GM21619 (cell line): ENCODE data around the gene MAD2L1.
"Not testable (repeated sequence)": the region's sequence is repeated elsewhere in the genome, so short reads cannot be mapped to it uniquely, and the experiment has no call there.

Source experiments
- ATAC-seq: cut with Tn5 transposase; IDR thresholded peaks from one replicate; pipeline ENCODE4 v1.9.1; 2021; ENCODE audit not compliant: unreplicated experiment

MAD2L1 gene

DNA sequence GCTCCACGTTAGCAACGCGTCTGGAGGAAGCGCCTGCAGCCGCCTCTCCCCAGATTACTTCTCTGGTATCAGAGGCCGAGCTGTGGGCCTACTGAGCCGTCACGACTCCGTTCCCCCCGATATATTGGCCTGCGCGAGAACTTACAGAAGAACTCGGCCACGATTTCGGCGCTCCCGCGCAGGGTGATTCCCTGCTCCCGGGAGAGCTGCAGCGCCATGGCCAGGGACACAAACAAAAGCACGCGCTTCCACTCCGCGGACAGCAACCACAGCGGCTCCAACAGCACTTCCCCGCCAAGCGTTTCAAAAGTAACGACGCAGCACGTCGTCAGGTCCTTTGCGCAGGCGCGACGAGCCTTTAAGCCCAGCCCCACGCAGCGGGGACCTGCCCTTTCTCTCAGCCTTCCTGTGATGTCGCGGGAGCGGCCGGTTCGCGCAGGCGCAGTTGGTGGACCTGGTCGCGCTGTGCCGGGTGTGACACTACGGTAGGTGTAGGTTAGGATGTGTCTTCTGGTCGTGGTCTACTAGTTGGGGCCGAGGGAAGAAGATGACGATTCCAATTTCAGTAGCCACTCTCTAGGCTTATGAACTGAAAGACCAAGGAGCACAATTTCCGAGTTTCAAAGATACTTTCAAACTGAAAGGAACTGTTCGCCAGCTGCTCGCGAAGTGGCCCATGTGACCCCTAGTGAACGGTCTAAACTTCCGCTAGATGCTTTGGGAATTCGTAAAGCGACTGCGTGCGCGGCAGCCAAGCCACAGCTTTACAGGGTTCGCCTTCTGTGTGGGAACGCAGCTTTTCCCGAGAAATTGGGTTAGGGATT is at the start of gene MAD2L1:
MAD2L1 (minus strand) TSS at position 332 of the 824 bp plus-strand sequence; CDS start at position 218, 114 bp downstream.
- ATAC-seq, result peak; percentile 84

DNA sequence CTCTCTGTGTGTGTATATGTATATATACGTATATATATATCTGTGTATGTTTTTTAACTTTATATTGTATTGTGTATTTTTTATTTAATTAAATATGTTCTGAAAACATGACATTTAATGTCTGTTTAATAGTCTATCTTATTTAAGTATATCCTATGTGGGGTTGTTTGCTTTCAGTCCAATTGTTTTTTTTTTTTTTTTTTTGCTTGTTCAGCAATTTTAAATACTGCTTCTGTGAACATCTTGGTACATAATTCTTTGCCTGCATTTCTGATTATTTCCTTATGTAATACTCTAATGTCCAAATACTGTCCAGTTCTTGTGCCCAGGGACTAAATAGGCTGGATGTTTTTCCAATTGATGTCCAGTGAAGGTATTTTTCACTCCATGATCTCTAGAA is 45.1 kb upstream of the MAD2L1 start:
- no peak for ATAC-seq

DNA sequence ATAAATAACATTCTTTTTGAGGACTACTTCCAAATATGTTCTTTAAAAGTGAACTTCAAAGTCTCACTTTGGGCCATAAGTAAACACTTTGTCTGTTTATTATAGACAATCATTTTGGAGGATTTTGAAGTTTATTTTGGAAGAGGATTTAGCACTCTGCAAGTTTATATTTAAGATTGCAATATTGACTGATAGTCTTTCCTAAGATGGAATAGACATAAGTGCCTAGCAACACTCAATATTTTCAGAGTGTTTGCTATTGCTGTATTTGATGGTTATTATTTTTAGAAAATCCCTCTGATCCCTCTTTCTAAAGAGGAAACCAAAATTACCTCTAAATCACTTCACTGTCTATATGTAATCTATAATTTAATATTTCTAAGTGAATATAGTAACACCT is 42.8 kb upstream of the MAD2L1 start:
- no peak for ATAC-seq

DNA sequence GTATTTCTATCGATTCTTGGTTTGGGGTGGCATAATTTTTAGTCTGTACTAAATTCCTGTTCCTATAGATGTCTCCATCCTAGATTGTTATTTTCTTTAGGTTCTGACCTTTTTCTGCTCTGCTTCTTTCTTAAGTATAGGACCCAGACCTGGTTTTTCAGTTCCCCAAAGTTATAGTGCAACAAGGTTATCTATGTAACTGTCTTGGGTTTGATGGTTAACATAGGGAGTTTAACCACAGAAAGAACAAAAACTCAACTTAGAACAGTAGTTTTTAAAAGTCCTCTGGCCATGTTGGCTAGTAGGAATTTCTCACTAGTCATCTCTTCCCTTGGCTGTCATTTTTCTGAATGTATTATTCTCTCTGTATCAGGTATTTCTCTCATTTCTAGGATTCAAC is 38.8 kb upstream of the MAD2L1 start:
- ATAC-seq, result peak; percentile 84

- ATAC-seq, result no peak
Observed at GRCh38 chr4:120096508-120097297, 30.1 kb upstream of the MAD2L1 start.

GRCh38 chr4:120088507-120088906 is 21.9 kb upstream of the MAD2L1 start:
- no peak for ATAC-seq

GRCh38 chr4:120088066-120088465 is 21.4 kb upstream of the MAD2L1 start:
- not testable (repeated sequence) for ATAC-seq

DNA sequence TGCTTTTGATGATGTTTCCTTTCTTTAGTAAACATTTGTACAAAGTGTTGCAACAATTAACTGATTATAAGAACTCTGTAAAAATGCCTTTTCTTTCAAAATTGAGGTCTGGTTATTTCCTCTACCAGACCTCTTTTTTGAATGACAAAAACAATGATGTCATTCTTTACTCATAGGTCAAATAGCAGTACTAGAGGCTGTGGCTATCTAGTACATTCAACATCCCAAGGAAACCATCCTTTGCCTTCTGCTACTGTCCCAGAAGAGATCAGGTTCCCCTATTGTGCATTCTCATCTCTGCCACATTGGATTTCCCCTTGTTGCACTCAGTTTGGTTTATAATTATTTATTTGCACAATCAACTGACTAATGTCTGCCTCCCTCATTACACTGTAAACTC is 19.1 kb upstream of the MAD2L1 start:
- no peak for ATAC-seq

DNA sequence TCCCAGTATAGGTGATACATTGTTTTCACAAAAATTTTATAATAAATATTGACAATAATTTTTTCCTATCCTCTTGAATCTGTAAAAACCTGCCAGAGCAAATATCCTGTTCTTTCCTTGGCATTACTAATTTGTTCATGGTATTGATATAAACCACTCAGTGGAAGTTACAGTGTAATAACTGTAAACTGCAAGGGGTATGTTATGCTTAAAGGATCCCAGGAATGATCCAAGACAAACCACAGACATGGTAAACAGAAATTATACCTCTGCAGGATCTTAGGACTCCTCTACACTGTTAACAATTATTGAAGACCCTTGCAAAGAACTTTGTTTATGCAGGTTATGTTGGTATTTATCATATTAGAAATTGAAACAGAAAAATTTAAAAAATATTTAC is 17.7 kb upstream of the MAD2L1 start:
- no peak for ATAC-seq

DNA sequence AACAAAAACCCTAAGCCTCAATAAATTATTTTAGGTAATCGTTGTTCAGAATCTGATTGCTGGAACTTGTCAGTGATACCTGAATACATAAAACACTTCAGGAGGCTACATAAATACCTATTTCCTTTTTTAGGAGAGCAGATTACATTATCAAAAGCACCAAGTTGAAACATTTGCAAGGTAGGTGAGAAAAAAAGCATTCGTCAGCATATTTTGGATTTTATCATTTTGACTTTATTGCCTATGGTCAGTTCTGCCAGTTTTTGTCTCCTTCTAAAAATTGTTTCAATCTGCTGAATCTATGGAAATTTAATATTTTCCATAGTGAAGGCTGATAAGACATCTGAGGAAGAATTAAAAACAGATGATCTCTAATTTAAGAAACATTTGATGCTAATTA is 16.5 kb upstream of the MAD2L1 start:
- no peak for ATAC-seq

DNA sequence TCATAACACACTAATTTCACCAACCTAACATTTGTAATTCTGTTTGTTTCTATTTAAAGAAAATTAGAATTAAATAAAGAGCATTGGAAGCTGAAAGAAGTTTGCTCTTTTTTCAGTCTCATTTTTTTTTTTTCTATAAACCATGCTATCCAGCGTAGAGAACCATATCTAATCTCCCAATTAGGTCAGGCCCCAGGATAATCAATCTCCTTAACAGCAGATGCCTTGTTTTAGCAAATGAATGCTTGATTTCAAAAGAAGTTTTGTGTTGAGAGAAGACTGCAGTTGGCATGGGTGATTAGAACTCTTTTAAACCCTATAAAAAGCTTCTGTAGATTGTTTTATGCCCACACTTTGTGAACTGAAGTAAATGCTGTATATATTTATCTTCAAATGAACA is 15.6 kb upstream of the MAD2L1 start:
- ATAC-seq, result no peak

GRCh38 chr4:120081726-120082125 is 15.1 kb upstream of the MAD2L1 start:
- ATAC-seq, result no peak

- no peak for ATAC-seq
Observed at GRCh38 chr4:120080533-120080932, 13.9 kb upstream of the MAD2L1 start.

GRCh38 chr4:120079839-120080520 is 13.3 kb upstream of the MAD2L1 start:
- no peak for ATAC-seq

- no peak for ATAC-seq
Observed at GRCh38 chr4:120078216-120078615, 11.6 kb upstream of the MAD2L1 start.

GRCh38 chr4:120071192-120071795 is 4.6 kb upstream of the MAD2L1 start:
- no peak for ATAC-seq

DNA sequence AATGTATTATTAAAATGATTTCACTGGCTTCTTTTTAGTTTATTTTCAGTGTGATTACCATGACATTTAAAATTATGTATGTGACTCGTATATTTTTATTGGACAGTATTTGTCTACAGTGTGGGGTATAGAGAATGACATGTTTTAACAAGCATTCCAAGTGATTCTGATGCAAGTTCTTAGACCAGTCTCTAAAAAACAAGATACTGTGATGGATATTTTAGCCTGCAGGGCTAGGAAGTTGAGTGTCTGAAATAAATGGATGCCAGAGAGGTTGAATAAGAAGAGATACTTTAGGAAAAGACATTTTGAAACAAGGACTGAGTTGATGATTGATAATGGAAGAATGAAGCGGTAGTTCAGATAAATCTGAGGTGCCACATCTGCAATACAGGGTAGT is 3.5 kb upstream of the MAD2L1 start:
- ATAC-seq, result no peak

GRCh38 chr4:120065974-120066516 is 603 bp downstream of the MAD2L1 start:
- peak; percentile 50 for ATAC-seq

GRCh38 chr4:120064887-120065286 is 1.8 kb downstream of the MAD2L1 start:
- ATAC-seq, result no peak

DNA sequence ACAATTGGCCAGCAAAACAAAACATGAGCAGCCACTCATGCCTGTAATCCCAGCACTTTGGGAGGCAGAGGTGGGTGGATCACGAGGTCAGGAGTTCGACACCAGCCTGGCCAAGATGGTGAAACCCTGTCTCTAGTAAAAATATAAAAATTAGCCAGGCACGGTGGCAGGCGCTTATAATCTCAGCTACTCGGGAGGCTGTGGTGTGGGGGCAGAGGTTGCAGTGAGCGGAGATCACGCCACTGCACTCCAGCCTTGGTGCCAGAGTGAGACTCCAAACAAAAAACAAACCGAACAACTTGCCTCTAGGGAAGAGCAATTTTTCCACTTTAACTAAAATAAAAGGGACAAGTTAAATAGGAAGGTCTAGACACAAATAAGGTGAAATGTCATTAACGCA is 2.9 kb downstream of the MAD2L1 start:
- not testable (repeated sequence) for ATAC-seq

- no peak for ATAC-seq
Observed at GRCh38 chr4:120062663-120063195, 3.9 kb downstream of the MAD2L1 start.
